ENCODE results near the gene DOCK1. TPM values are rescaled to one million over a fixed set of nuclear protein-coding genes. Genes with fewer than 3 reads are reported as not detected.

DOCK1 gene
- total RNA-seq, 4 donors from 2014 or later, result 41.1 to 62.4 (median 53.2) TPM

DNA sequence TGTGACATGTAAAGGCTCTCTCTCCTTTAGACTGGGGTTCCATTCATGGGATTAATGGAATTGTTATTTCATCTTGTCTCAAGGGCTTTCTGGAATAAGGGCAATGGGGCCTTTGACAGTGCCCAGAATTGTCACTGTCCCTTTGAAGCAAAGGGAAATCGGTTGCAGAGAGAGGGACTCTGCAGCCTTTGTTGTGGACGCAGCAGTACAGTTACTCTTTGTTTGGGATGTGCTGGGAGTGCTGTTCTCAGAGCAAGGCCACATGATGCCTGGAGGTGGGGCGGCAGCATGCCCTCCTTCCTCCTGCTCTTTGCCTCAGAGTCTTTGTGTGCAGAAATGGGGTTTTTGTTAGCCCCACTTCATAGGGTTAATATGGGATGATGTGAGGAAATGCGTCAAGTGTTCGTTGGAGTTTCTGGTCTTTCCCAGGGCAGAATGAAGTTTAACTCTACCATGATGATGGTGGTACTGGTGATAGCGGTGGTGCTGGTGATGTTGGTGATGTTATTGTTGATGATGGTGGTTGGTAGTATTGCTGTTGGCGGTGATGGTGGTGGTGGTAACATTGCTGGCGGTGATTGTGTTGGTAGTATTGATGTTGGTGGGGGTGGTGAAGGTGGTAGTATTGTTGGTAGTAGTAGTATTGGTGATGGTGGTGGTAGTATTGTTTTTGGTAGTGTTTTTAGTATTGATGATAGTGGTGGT is 45.3 kb downstream of the DOCK1 start:
- TF ChIP-seq, protein P1, sequence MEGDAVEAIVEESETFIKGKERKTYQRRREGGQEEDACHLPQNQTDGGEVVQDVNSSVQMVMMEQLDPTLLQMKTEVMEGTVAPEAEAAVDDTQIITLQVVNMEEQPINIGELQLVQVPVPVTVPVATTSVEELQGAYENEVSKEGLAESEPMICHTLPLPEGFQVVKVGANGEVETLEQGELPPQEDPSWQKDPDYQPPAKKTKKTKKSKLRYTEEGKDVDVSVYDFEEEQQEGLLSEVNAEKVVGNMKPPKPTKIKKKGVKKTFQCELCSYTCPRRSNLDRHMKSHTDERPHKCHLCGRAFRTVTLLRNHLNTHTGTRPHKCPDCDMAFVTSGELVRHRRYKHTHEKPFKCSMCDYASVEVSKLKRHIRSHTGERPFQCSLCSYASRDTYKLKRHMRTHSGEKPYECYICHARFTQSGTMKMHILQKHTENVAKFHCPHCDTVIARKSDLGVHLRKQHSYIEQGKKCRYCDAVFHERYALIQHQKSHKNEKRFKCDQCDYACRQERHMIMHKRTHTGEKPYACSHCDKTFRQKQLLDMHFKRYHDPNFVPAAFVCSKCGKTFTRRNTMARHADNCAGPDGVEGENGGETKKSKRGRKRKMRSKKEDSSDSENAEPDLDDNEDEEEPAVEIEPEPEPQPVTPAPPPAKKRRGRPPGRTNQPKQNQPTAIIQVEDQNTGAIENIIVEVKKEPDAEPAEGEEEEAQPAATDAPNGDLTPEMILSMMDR (IDR thresholded peaks at IDR 0.05; ENCODE audit: low read depth), result no peak

DNA sequence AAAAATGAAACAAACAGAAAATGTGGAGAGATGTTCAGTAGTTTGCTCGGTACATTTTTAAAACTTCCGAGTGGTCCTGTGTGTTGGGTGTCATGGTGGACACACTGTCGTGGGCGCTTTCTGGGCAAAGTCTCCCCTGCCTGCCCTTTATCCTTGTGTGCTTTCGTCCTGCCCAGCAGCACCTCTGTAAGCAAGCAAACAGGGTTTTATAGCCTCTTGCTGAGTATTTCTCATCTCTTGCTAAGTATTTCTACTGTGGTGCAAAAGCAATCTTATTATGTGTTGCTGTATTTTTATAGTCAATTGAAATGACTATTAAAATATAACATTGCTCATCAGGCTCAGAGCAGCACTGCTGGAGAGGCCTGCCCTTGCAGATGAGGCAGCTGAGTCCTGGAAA is 48.7 kb downstream of the DOCK1 start:
- TF ChIP-seq, protein P1 (IDR thresholded peaks at IDR 0.05; ENCODE audit: low read depth), result no peak

DNA sequence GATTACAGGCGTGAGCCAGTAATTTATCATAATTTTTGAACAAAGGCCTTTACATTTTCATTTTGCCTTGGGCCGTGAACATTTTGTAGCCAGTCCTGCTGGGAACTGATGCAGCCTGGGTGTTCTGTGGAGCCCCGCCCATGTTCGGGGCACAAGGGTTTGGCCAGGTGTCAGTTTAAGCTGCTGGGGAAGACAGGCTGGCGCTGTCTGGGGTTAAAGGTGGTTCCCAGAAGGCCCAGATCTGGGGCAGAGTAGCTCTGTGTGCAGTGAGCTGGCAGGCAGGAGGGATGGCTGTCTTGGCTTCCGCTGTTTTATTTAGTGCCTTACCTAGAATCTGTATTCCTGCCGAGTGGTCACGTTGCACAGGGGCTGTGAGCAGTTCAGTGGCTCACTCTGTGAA is 50.2 kb downstream of the DOCK1 start:
- TF ChIP-seq, protein P1 (IDR thresholded peaks at IDR 0.05; ENCODE audit: low read depth), result no peak

DNA sequence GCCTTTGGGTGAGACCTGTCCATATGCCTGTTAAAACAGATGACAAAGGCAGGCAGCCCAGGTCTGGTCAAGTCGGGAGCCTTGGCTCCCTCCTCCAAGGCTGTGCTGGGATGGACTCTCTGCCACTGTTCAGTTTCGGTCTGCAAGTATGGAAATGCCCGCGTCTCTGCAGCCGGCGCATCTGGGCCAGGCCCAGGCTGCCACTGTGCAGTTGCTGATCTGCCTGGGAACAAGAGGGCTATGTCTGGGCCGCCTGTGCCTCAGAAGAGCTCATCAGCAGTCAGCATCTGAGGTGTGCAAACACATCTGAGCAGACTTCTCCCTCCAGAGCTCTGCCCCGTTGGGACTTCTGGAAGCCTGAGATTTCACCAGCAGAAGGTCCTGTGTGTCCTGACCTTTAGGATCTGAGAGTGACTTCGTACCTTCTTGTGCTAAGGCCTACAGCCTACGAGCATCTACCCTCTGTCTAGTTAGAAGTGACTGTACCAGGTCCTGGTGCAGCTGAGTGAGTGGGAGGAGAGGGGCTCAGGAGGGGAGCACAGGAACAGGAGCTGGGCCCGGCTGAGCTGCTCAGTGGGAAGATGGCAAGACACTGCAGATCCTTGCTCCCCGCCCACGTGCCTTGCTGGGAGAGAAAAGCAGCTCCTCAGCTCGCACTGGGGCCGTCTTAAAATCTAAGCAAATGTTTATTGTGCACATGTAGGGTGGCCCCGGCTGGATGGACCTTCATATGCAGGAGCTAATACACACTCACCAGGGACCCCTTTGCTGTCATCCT is 50.9 kb downstream of the DOCK1 start:
- TF ChIP-seq, protein P1 (IDR thresholded peaks at IDR 0.05; ENCODE audit: low read depth), result no peak

DNA sequence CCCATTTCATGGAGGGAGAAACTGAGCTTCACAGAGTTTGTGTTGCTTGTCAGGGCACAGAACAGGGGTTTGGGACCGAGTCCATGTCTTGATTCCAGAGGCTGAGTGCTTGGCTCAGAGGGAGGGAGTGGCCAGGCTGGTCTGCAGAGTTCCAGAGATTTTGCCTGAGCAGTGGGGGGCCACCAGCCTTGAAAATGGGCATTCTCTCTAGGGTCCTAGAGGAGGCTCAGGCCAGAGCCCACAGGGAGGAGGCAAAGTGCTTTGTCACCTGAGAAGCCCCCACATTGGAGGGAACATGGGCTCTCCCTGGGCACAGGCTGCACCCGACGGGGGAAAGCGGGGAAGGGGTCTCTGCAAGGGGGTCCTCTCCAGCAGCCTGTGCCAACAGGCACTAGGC is 51.5 kb downstream of the DOCK1 start:
- TF ChIP-seq, protein P1 (IDR thresholded peaks at IDR 0.05; ENCODE audit: low read depth), result no peak

DNA sequence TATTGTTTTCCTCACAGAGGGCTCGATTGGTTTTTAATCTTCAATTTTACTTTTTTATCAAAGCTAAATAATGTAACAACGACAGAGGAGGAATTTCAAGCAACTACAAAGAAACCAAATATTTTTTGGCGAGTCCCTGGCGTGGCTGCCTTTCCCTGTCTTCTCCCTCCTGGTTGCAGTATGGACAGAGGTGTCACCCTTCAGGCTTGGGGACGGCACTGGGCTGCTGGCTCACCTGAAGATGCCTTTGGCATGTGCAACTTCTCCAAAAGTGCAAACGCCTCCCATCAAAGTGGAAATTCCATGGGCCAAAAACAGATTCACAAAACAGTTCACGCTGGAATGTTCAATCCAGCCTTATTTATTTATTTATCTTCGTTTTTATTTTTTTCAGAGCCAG is 51.9 kb downstream of the DOCK1 start:
- TF ChIP-seq, protein P1 (IDR thresholded peaks at IDR 0.05; ENCODE audit: low read depth), result no peak

DNA sequence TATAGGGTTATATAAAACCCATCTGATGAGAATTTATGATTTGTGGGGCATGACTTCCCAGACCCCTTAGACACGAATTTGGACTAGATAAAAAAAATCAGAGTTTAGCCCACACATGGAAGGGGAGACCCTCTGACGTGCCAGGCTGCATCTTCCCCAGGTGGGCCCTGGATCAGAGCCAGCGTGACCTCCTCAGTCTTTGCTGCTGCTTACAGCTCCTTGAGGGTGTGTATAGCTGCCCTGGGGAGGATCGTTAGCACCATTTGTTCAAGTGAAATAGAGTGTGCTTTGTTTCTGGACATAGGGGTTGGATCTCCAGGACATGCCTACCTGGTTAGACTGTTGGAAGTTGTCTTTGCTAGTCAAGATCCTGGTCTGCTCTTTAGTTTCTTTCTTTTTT is 54.2 kb downstream of the DOCK1 start:
- TF ChIP-seq, protein P1 (IDR thresholded peaks at IDR 0.05; ENCODE audit: low read depth), result no peak
